Fibroblast of skin of left biceps (primary cell): Measurements from ENCODE around the gene CNTNAP2.
"Not testable (repeated sequence)": the region's sequence is repeated elsewhere in the genome, so short reads cannot be mapped to it uniquely, and the experiment has no call there.

Experiments
- DNase-seq, 2 experiments: peaks; one replicate each; pipeline ENCODE4 v3.0.0-alpha.2; 2013; ENCODE audit warnings: low read depth in 2 of 2

Gene CNTNAP2

GRCh38 chr7:147089608-147090007 lies 973.0 kb downstream of the CNTNAP2 start:
- no peak for DNase-seq

DNA sequence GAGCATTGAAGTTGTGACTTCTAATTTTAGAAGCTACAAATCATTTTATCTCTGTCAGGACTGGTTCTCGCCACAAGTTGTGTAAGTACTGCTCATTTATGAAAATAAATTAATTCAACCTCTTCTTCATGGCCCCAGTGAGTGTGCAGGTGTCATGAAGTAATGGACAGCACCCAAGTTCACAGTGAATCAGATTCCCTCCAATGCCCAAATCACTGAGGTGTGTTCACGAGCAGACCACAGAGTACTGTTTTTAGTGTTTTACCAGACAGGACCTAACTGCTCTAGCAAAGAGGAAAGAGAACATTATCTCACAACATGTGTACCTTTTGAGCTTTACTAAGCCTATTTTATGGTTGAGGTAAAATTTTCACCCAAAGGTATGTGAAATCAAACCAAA lies 980.0 kb downstream of the CNTNAP2 start:
- DNase-seq, result no peak

GRCh38 chr7:147103224-147103623 lies 986.6 kb downstream of the CNTNAP2 start:
- DNase-seq, result no peak

DNA sequence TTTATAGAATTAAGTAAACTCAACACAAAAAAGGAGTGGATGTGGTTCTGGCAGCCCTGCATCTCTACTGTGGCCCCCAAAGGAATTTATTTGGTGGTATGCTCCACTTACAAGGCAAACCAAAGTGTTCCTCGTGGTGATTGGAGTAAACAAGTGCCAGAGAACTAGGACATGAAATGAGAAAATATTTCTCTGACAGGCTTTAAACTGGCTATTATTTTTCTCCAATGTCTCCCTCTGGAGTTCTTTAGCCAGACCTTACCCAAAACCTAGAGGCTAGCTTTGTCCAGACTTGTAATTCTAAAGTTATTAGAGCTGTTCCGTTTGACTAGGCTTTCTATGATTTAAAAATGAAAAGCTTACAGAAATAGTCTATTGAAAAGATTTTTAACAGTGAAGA lies 990.1 kb downstream of the CNTNAP2 start:
- DNase-seq, result no peak

GRCh38 chr7:147114525-147114924 lies 997.9 kb downstream of the CNTNAP2 start:
- DNase-seq, result not testable (repeated sequence)

DNA sequence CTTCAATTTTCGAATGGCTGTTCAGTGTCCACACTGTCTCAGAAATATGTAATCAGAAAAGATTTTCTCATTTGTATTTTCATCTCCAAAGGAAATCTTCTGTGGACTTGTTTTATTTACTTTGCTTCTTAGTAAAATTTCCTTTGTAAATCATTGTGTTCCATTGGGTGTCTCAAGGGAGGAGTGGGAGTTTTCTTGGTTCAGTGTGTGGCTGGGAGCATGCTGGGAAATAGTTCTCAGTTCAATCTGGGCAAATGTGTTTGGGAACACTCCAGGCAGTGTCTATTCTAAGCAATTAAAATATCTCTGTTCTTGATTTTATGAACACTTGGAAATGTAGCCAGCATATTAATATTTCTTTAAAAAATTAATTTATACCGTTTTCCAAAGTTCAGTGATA lies 1019.8 kb downstream of the CNTNAP2 start:
- DNase-seq, result no peak

GRCh38 chr7:147145194-147145593 lies 1028.6 kb downstream of the CNTNAP2 start:
- no peak for DNase-seq

- no peak for DNase-seq
These were observed 1029.6 kb downstream of the CNTNAP2 start for GRCh38 chr7:147146169-147146568.

GRCh38 chr7:147151661-147152060 lies 1035.1 kb downstream of the CNTNAP2 start:
- no peak for DNase-seq

DNA sequence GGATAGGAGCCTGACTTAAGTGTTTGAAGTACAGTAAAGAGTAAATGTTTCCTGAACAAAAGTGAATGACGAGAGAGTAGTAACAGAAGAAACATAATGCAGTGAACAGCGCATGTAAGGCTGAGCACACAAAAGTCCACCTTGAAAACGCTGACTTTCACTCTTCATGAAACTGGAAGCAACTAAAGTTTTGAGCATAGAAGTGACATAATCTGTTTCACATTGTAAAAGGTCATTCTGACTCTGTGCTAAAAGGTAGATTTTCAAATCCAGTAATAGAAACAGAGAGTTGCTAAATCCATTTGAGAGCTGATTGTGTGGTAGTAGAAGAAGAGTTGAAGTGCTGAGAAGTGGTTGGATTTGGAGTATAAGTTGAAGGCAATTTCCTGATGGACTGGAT lies 1037.0 kb downstream of the CNTNAP2 start:
- no peak for DNase-seq

DNA sequence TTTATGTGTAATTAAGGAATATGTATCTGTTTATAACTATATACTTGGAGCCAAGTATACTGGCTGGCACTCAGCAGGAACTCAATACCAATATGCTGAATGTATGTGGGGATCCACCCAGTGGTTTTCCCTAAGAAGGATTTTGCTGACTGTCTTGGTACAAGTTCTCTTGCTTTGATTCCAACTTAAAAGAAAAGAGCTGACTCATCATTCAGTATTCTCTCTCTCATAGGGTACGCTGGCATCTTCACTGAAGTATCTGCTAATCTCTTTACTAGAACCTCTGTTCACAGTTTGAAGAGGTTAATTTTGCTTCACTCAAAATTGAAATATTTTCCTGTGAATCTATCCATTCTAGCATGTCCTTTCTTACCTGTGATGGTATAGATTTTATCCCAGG lies 1044.8 kb downstream of the CNTNAP2 start:
- DNase-seq, result no peak

DNA sequence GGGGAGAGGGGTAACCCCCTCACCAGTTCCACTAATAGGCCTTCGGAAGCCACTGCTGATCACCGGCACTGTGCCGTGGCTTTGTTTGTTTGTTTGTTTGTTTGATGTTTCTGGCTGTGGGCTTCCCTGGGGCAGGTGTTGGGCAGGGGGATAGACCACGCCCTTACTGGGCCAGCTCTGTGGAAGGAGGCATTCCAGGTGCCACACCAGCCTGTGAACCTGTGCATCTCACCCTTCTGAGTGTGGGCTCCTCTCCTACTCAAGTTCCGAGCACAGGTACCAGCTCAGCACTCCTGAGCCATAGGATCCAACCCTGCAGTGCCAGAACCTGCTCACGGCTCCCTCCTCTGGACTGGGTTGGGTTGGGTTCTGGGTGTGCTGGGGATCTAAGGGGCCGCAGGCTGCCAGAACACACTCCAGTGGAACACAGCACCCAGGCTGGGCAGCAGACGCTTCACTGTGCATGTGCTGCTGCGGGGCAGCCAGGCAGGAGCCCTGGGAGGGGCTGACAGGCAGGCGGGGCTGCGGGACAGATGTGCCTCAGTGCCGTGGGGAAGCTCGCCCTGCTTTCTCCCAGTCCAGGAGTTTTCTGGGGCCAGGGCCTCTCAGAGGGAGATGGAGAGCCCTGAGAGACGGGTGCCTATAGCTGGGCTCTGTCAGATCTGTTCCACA lies 1053.9 kb downstream of the CNTNAP2 start:
- no peak for DNase-seq

DNA sequence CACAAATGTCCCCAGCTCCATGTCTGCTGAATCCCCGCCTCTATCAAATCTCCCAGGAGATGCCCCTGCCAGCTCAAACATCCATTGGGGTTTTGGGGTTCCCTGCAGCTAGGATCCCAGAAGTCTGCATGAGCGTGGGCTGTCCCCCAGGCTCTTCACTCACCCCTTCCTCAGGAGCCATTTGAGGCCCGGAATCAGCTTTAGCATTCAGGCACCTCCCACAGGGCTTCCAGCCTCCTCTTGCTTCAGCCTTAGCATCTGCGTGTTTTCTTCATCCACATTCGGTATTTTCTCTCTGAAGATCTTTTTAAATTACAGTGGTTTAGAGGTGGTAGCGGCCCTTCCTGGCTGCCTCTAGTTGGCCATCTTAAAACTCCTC lies 1054.4 kb downstream of the CNTNAP2 start:
- no peak for DNase-seq

GRCh38 chr7:147173883-147174282 lies 1057.3 kb downstream of the CNTNAP2 start:
- DNase-seq, result no peak

DNA sequence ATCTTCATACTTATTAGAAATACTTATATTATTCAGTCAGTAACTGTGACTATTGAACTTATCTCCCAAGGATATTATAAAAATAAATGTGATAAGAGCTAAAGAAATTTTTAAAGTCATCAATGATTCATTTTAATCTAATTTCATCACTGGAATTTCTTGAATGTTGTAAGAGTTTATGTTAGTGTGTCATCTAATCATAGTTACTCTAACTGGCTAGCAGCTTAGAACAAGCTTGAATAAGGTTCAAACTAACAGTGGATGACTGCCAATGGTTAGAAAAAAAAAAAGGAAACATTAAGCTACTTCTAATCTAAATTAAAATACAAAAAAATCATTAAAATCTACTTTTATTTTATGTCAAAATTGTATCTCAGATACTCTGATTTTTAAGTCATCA lies 1066.3 kb downstream of the CNTNAP2 start:
- peak; percentile 7 to 17 for DNase-seq

- no peak for DNase-seq
These were observed 1066.7 kb downstream of the CNTNAP2 start for GRCh38 chr7:147183276-147183675.

GRCh38 chr7:147188467-147188866 lies 1071.9 kb downstream of the CNTNAP2 start:
- DNase-seq, result no peak

DNA sequence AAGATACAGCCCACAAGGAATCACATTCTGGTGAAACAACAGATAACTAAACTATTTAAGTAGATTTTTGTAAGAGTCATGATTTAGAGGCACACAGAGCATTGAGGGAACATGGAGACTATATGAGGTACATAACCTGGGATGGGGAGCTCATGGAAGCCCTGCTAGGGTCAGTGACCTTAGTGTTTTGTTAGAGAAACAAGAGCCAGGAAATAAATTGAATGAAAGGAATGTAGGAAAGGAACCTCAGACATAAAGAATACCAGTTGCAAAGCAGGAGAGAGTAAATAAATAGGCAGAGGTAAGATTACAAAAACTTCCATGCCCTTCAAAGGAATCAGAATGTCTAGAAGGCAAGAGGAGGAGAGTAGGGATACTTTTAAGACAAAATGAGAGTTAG lies 1076.9 kb downstream of the CNTNAP2 start:
- DNase-seq, result no peak

DNA sequence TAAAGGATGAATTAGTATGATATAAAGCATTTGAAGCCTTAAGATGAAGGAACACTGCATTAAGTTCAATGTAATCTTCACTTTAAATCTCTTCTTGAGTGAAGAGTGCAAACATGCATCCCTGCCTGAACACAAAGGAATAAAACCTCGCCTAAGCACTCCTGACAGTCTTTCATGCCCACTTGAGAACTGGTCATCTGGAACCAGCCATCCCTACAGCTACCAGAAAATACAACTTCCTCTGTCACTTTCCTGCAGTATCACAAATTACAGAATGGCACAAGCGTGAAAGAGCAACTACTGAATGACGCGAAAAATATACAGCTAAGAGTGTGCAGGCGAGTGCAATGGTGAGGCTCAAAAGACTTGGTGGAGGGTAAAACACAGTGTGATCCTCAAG lies 1079.9 kb downstream of the CNTNAP2 start:
- no peak for DNase-seq

DNA sequence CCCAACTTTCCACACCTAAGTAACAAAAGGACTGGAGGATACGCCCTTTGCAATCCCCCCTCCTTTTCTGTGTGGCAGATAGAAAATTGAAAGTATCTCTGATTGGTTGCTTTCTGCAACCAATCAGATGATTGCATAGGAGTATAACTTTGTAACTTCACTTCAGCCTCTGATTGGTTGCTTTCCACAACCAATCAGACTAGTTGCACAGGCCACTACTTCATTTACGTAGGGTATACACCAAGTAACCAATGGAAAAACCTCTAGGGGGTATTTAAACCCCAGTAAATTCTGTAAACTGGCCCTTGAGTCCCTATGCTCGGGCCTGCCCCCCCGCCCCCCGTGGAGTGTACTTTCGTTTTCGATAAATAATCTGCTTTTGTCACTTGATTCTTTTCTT lies 1080.4 kb downstream of the CNTNAP2 start:
- no peak for DNase-seq

- DNase-seq, result no peak
These were observed 1083.3 kb downstream of the CNTNAP2 start for GRCh38 chr7:147199868-147200267.

DNA sequence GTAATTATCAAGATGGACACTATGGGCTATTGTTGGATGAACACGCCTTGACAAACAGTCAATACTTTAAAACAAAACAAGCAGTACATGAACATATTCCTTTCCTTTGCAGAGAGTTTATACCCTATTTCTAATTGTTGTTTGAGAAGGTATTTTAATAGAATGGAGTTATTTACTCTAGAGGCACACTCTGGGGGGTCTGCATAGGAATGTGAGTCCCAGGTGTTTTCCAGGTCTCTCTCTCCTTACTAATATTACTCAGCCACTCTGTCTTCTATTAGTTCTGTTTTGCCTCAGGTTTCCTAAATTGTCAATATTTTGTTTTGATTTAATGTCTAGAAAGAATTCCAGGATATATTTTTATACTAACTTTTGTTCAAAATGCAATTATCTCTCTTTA lies 1091.4 kb downstream of the CNTNAP2 start:
- DNase-seq, result no peak

- DNase-seq, result no peak
These were observed 1114.7 kb downstream of the CNTNAP2 start for GRCh38 chr7:147231275-147231674.

DNA sequence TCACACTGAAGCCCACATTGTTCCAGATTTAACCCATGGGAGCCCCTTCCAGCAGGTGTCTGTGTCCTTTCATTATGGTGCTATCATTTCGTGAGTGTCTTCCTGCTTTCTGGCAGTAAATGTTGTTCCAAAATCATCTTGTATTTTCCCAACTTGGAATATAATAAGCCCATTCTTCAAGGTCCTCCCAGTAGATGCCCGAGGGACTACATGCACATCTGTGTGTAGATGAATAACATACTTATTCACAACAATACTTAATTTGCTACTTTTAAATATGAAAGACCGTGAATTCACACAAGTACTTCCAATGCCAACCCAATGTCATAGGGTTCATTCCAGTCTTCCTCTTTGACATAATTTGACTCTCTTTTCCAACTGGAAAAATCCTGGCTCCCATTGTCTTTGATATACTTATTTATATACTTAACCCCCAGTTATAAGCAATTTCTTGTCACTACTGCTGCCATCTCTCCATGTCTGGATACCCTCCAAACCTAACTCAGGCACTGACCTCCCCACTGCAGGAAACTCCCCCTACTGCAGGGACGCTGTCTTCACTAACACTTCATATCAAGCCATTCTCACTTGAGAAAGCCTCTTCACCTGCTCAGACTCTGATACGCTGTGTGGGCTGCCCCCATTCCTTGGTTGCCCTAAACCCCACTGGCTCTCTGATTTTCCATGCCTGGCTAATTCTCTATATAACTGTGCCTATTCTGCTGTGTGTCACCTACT lies 1119.2 kb downstream of the CNTNAP2 start:
- DNase-seq, result no peak
